Esophagus squamous epithelium (tissue), 4 donors: ENCODE results near the gene UGT1A9.
A peak's percentile ranks its signal among the peaks of the same experiment; 100 is the strongest.

Experiments
- POLR2A ChIP-seq, 4 donors: fragments of 450-650 bp; IDR thresholded peaks; one replicate each; pipeline ENCODE4 v1.6.1; 2017; ENCODE audit warnings: antibody characterized with exemption in 4 of 4, mild to moderate bottlenecking in 4 of 4, moderate library complexity in 3 of 4
- TF ChIP-seq, protein P1 (sequence below), 6 experiments: fragments of 450-650 bp in 4 of 6; fragments of 200-600 bp in 2 of 6; sonication (generic) in 2 of 6; IDR thresholded peaks; one replicate each; pipeline ENCODE4 v1.5.1; 2016 to 2019; ENCODE audit warnings: antibody characterized with exemption in 6 of 6, mild to moderate bottlenecking in 4 of 6, moderate library complexity in 4 of 6

GRCh38 chr2:233638836-233639235, 32.9 kb upstream of the UGT1A9 start:
- no peak for TF ChIP-seq POLR2A (IDR thresholded peaks at IDR 0.05)
- TF ChIP-seq, protein P1, sequence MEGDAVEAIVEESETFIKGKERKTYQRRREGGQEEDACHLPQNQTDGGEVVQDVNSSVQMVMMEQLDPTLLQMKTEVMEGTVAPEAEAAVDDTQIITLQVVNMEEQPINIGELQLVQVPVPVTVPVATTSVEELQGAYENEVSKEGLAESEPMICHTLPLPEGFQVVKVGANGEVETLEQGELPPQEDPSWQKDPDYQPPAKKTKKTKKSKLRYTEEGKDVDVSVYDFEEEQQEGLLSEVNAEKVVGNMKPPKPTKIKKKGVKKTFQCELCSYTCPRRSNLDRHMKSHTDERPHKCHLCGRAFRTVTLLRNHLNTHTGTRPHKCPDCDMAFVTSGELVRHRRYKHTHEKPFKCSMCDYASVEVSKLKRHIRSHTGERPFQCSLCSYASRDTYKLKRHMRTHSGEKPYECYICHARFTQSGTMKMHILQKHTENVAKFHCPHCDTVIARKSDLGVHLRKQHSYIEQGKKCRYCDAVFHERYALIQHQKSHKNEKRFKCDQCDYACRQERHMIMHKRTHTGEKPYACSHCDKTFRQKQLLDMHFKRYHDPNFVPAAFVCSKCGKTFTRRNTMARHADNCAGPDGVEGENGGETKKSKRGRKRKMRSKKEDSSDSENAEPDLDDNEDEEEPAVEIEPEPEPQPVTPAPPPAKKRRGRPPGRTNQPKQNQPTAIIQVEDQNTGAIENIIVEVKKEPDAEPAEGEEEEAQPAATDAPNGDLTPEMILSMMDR (IDR thresholded peaks at IDR 0.05) = peak in 2 of 6 experiments; percentile 17 to 28
